Muscle of leg (tissue), 11 donors: ENCODE results near the gene KRT76. TPM values are rescaled to one million over a fixed set of nuclear protein-coding genes. Genes with fewer than 3 reads are reported as not detected.

Experiments
- DNase-seq: peaks from one replicate; pipeline ENCODE4 v3.0.0; 2013
- H3K27ac ChIP-seq: one replicate; pipeline ENCODE4 v1.5.1; 2013; ENCODE audit warnings: mild to moderate bottlenecking, low read length, control low read depth
- H3K27me3 ChIP-seq: one replicate; pipeline ENCODE4 v1.6.1; 2013; ENCODE audit warnings: low read length; ENCODE audit not compliant: control insufficient read depth, insufficient read depth
- H3K36me3 ChIP-seq: one replicate; pipeline ENCODE4 v1.6.1; 2013; ENCODE audit warnings: low read length; ENCODE audit not compliant: control insufficient read depth, insufficient read depth
- H3K4me1 ChIP-seq: one replicate; pipeline ENCODE4 v1.6.1; 2013; ENCODE audit warnings: low read length; ENCODE audit not compliant: control insufficient read depth, insufficient read depth
- H3K4me3 ChIP-seq: one replicate; pipeline ENCODE4 v1.5.1; 2013; ENCODE audit warnings: low read length, control low read depth
- H3K9me3 ChIP-seq: replicated peaks from 2 replicates; pipeline ENCODE4 v1.6.1; 2013; ENCODE audit warnings: low read depth, low read length; ENCODE audit not compliant: control insufficient read depth
- WGBS: methylation state at CpG from one replicate; pipeline ENCODE4 v1.1.5; 2013; ENCODE audit warnings: missing lambda C conversion rate; ENCODE audit not compliant: insufficient coverage; 5-methylcytosine and 5-hydroxymethylcytosine counted together
- polyA plus RNA-seq, 8 donors: library from polyadenylated mRNA; unstranded; fragments of 120-200 nt; gene quantifications; one replicate each; pipeline versions ENCODE4 v1.2.1 to v1.2.3, GENCODE V29; 2013; ENCODE audit warnings: inconsistent platforms in 1 of 8, low replicate concordance in 1 of 8; ENCODE audit not compliant: insufficient read length in 8 of 8, insufficient read depth in 1 of 8
- total RNA-seq: library from RNA; stranded (reverse); fragments of 120-200 nt; gene quantifications from one replicate; pipeline ENCODE4 v1.2.4, GENCODE V29; 2013

KRT76 gene
- total and polyA plus RNA-seq, 9 donors, result not detected

DNA sequence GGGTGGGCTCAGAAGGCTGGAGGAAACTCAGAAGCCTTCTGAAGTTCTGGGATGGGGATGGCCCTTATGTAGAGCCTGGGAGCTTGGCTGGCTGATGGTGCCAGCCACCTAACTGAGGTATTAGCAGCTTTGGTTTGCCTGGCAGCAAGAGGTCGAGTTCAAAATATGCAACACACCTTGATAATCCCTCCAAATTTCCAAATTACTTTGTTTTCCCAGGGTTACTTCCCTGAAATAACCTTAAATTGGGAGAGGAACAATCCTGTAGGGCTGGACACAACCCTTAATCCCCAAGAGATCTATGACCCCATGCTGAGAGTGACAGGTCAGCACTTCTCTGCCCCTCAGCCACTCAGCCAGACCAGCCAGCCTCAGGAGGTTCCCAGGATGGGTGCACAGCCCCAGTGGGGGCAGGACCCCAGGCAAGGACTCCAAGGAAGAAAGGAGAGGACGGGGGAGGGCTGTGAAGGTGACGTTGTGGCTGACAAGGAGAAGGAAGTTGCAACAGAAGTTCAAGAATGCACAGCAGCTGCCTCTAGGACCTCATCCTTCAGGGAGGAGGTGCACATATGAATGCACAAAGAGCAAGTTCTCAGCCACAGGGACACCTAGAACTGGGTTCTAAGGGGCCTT is 55.2 kb downstream of the KRT76 start:
- Histone ChIP-seq H3K4me3 (no peak overlapping the region), H3K36me3 (no peaks in the 10 kb centered on the region), H3K27ac (no peak overlapping the region), H3K27me3 (peaks cover 11% of the 10 kb centered on the region), H3K9me3 (no peaks in the 10 kb centered on the region), H3K4me1 (no peaks in the 10 kb centered on the region)
- 48% methylated on average over 3 of the region's 3 CpGs for WGBS
- no peak for DNase-seq

DNA sequence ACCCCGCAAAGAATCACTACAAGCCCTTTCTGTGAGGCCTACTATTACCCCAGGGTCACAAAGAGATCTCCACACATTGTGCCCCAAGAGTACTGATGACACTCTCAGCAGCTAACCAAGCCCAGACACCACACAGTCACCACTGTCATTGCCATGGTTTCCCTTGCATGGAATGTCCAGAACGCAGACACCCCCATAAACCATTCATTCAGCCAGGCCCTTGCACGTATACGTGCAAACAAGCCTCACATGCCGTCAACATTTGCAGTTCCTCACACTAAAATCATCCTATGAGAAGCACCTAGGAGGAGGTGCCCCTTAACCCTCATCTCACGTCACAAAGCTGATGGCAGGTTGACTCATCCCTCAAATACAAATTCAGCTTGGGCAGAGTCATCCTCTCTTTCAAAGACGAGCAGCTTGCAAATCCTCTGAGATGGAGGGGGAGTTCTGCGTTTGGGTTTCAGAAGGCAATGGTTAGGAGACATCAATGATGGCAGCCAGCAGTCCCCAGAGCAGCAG is 56.7 kb downstream of the KRT76 start:
- no peaks in the 10 kb centered on the region for H3K4me1 ChIP-seq

More for the DNA sequence above, 56.7 kb downstream of the KRT76 start:
- no peak overlapping the region for H3K27ac ChIP-seq
- no peak for DNase-seq
- H3K27me3 ChIP-seq, result peaks cover 27% of the 10 kb centered on the region
- WGBS, result 79% methylated on average over 6 of the region's 8 CpGs
- no peak overlapping the region for H3K4me3 ChIP-seq
- no peaks in the 10 kb centered on the region for H3K36me3 ChIP-seq
- no peaks in the 10 kb centered on the region for H3K9me3 ChIP-seq

Other genes with a start within 250 kb of the KRT76 start
- not detected for gene KRT71, start 224.2 kb downstream of the KRT76 start, total RNA-seq
- not detected for gene KRT71, start 224.2 kb downstream of the KRT76 start, polyA plus RNA-seq
- gene KRT74, start 203.5 kb downstream of the KRT76 start, total RNA-seq, result not detected
- gene KRT74, start 203.5 kb downstream of the KRT76 start, polyA plus RNA-seq, result under 1 TPM in 1 of 8 donors, not detected in 7; 0.09 TPM
- not detected for gene KRT72, start 175.9 kb downstream of the KRT76 start, total RNA-seq
- gene KRT72, start 175.9 kb downstream of the KRT76 start, polyA plus RNA-seq, result not detected
- gene KRT73, start 158.8 kb downstream of the KRT76 start, total RNA-seq, result 0.09 TPM
- gene KRT73, start 158.8 kb downstream of the KRT76 start, polyA plus RNA-seq, result under 1 TPM in 1 of 8 donors, not detected in 7; 0.12 TPM
- not detected for gene KRT2, start 125.1 kb downstream of the KRT76 start, total RNA-seq
- gene KRT2, start 125.1 kb downstream of the KRT76 start, polyA plus RNA-seq, result under 1 TPM in 2 of 8 donors, not detected in 6; 0.11 to 0.18 TPM
- gene KRT1, start 96.9 kb downstream of the KRT76 start, total RNA-seq, result 0.35 TPM
- 100 to 1,000 TPM in 1 of 8 donors, 10 to 100 TPM in 1, 1 to 10 TPM in 4, under 1 TPM in 2; 0.47 to 193 (median 1.9) TPM for gene KRT1, start 96.9 kb downstream of the KRT76 start, polyA plus RNA-seq
- not detected for gene KRT77, start 73.8 kb downstream of the KRT76 start, total RNA-seq
- under 1 TPM in 2 of 8 donors, not detected in 6; 0.08 to 0.61 TPM for gene KRT77, start 73.8 kb downstream of the KRT76 start, polyA plus RNA-seq
- gene KRT3, start 18.8 kb upstream of the KRT76 start, total RNA-seq, result not detected
- gene KRT3, start 18.8 kb upstream of the KRT76 start, polyA plus RNA-seq, result under 1 TPM in 1 of 8 donors, not detected in 7; 0.13 TPM
- 0.04 TPM for gene KRT4, start 36.8 kb upstream of the KRT76 start, total RNA-seq
- 100 to 1,000 TPM in 1 of 8 donors, 1 to 10 TPM in 1, under 1 TPM in 5, not detected in 1; 0.04 to 178 (median 0.50) TPM for gene KRT4, start 36.8 kb upstream of the KRT76 start, polyA plus RNA-seq
- not detected for gene KRT79, start 57.0 kb upstream of the KRT76 start, total RNA-seq
- gene KRT79, start 57.0 kb upstream of the KRT76 start, polyA plus RNA-seq, result not detected
- not detected for gene KRT78, start 71.6 kb upstream of the KRT76 start, total RNA-seq
- gene KRT78, start 71.6 kb upstream of the KRT76 start, polyA plus RNA-seq, result 1 to 10 TPM in 1 of 8 donors, under 1 TPM in 2, not detected in 5; 0.05 to 2.8 (median 0.79) TPM
- gene KRT8, start 127.7 kb upstream of the KRT76 start, total RNA-seq, result 1.1 TPM
- gene KRT8, start 127.7 kb upstream of the KRT76 start, polyA plus RNA-seq, result 10 to 100 TPM in 3 of 8 donors, 1 to 10 TPM in 5; 1.3 to 56.7 (median 4.6) TPM
- gene KRT18, start 171.8 kb upstream of the KRT76 start, total RNA-seq, result 4.3 TPM
- 10 to 100 TPM in 3 of 8 donors, 1 to 10 TPM in 5; 3.6 to 39.0 (median 5.2) TPM for gene KRT18, start 171.8 kb upstream of the KRT76 start, polyA plus RNA-seq
- 699 TPM for gene EIF4B, start 229.1 kb upstream of the KRT76 start, total RNA-seq
- gene EIF4B, start 229.1 kb upstream of the KRT76 start, polyA plus RNA-seq, result 100 to 1,000 TPM; 353 to 473 (median 417) TPM